ENCODE data around the gene KY. TPM values are rescaled to one million over a fixed set of nuclear protein-coding genes. Genes with fewer than 3 reads are reported as not detected.

Gene KY
- total and polyA plus RNA-seq, 2 of the 8 experiments (the other 6 are each of a cell fraction or from before 2014, with no cell fraction given) = not detected

- TF ChIP-seq CHD7 (IDR thresholded peaks at IDR 0.05; ENCODE audit: insufficient replicate concordance, low read length) (no peak), EP300 (IDR thresholded peaks at IDR 0.05; ENCODE audit: borderline replicate concordance in 1 of 2, low read depth in 2 of 2, low read length in 2 of 2) (no peak), EZH2 (IDR thresholded peaks at IDR 0.05; ENCODE audit: low read depth, low read length, severe bottlenecking) (no peak), BRCA1 (IDR thresholded peaks at IDR 0.05; ENCODE audit: low read depth, low read length) (no peak), EGR1 (IDR thresholded peaks at IDR 0.05; ENCODE audit: borderline replicate concordance, low read depth, low read length) (no peak), CHD2 (IDR thresholded peaks at IDR 0.05; ENCODE audit: low read length) (no peak), POLR2A (IDR thresholded peaks at IDR 0.05; ENCODE audit: control extremely low read depth in 1 of 2, low read depth in 2 of 2, low read length in 2 of 2) (no peak), SUZ12 (IDR thresholded peaks at IDR 0.05; ENCODE audit: low read length) (no peak), KDM4A (IDR thresholded peaks at IDR 0.05; ENCODE audit: low read depth, low read length, severe bottlenecking) (no peak), MAX (IDR thresholded peaks at IDR 0.05) (no peak), TCF12 (IDR thresholded peaks at IDR 0.05; ENCODE audit: low read depth, low read length) (no peak)
Observed at GRCh38 chr3:134641671-134642300, 9.0 kb downstream of the KY start (continued).

All from H1 (cell line).